PFSK-1 (cell line): ENCODE measurements around the gene GNAZ. TPM values are rescaled to one million over a fixed set of nuclear protein-coding genes. Genes with fewer than 3 reads are reported as not detected.

ENCODE experiments used
- FOXP2 ChIP-seq: optimal IDR thresholded peaks from 2 replicates; pipeline ENCODE3; 2011; ENCODE audit warnings: borderline replicate concordance, control low read depth, inconsistent platforms; ENCODE audit not compliant: insufficient read depth; ENCODE audit errors: extremely low read length, extremely low read depth
- POLR2AphosphoS5 ChIP-seq: IDR thresholded peaks from 2 replicates; pipeline ENCODE4 v1.6.1; 2012; ENCODE audit warnings: low read depth, mild to moderate bottlenecking, control low read depth, low read length, moderate library complexity
- SIN3A ChIP-seq: IDR thresholded peaks from 2 replicates; pipeline ENCODE4 v1.6.1; 2012; ENCODE audit warnings: mild to moderate bottlenecking, low read length, moderate library complexity, borderline replicate concordance; ENCODE audit not compliant: insufficient read depth
- TAF1 ChIP-seq: IDR thresholded peaks from 2 replicates; pipeline ENCODE4 v1.6.1; 2012; ENCODE audit warnings: low read length, control low read depth, borderline replicate concordance; ENCODE audit not compliant: insufficient read depth
- polyA plus RNA-seq: library from polyadenylated mRNA; unstranded; fragments of >200 nt; gene quantifications from one replicate; pipeline ENCODE4 v1.2.1, GENCODE V29; 2012; ENCODE audit warnings: low read depth, missing spikeins; ENCODE audit not compliant: insufficient read length
- TF ChIP-seq, protein P1 (sequence below), 2 experiments: IDR thresholded peaks; 2 replicates each; pipeline versions ENCODE4 v1.6.1 to v1.8.0; 2011 to 2012; ENCODE audit warnings: low read depth in 2 of 2, low read length in 2 of 2, control low read depth in 1 of 2, inconsistent platforms in 1 of 2, mild to moderate bottlenecking in 1 of 2, moderate library complexity in 1 of 2; ENCODE audit not compliant: insufficient read depth in 1 of 2

The GNAZ gene
- polyA plus RNA-seq, result 2.9 TPM

GRCh38 chr22:23070418-23071229 is at the start of gene GNAZ:
Gene GNAZ (plus strand): TSS chr22:23070519. CDS start chr22:23095696, 25,177 bp downstream.
- TF ChIP-seq TAF1 (no peak), SIN3A (no peak), POLR2AphosphoS5 (no peak), FOXP2 (no peak)
- TF ChIP-seq, protein P1, sequence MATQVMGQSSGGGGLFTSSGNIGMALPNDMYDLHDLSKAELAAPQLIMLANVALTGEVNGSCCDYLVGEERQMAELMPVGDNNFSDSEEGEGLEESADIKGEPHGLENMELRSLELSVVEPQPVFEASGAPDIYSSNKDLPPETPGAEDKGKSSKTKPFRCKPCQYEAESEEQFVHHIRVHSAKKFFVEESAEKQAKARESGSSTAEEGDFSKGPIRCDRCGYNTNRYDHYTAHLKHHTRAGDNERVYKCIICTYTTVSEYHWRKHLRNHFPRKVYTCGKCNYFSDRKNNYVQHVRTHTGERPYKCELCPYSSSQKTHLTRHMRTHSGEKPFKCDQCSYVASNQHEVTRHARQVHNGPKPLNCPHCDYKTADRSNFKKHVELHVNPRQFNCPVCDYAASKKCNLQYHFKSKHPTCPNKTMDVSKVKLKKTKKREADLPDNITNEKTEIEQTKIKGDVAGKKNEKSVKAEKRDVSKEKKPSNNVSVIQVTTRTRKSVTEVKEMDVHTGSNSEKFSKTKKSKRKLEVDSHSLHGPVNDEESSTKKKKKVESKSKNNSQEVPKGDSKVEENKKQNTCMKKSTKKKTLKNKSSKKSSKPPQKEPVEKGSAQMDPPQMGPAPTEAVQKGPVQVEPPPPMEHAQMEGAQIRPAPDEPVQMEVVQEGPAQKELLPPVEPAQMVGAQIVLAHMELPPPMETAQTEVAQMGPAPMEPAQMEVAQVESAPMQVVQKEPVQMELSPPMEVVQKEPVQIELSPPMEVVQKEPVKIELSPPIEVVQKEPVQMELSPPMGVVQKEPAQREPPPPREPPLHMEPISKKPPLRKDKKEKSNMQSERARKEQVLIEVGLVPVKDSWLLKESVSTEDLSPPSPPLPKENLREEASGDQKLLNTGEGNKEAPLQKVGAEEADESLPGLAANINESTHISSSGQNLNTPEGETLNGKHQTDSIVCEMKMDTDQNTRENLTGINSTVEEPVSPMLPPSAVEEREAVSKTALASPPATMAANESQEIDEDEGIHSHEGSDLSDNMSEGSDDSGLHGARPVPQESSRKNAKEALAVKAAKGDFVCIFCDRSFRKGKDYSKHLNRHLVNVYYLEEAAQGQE (IDR thresholded peaks at IDR 0.05; ENCODE audit: insufficient read depth in 1 of 2, low read depth in 2 of 2, low read length in 2 of 2), result no peak

GRCh38 chr22:23020659-23021293 is 49.5 kb upstream of the GNAZ start:
- no peak for TF ChIP-seq SIN3A
- TF ChIP-seq, protein P1 (IDR thresholded peaks at IDR 0.05; ENCODE audit: insufficient read depth in 1 of 2, low read depth in 2 of 2, low read length in 2 of 2), result no peak
- TF ChIP-seq FOXP2, result no peak
- TF ChIP-seq POLR2AphosphoS5, result no peak
- no peak for TF ChIP-seq TAF1

DNA sequence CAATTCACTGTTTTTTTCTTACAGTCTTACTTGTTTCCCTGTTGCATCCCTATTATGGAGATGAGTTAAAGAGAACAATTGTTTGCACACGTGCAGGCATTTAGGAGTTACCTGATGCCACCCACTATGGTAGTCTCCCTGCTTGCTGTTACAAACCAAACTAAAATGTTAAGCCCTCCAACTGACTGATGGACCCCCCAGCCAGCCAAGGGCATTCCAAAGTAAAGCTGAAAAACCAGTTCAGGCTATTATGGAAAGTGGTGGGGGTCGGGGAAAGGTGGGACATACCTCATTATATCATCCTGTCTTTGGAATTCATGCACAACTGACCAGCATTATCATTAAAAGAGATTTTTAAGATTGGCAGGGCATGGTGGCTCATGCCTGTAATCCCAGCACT is 47.0 kb upstream of the GNAZ start:
- no peak for TF ChIP-seq SIN3A
- TF ChIP-seq POLR2AphosphoS5, result no peak
- TF ChIP-seq FOXP2, result no peak
- TF ChIP-seq, protein P1 (IDR thresholded peaks at IDR 0.05; ENCODE audit: insufficient read depth in 1 of 2, low read depth in 2 of 2, low read length in 2 of 2), result no peak
- TF ChIP-seq TAF1, result no peak

GRCh38 chr22:23026777-23027176 is 43.5 kb upstream of the GNAZ start:
- TF ChIP-seq, protein P1 (IDR thresholded peaks at IDR 0.05; ENCODE audit: insufficient read depth in 1 of 2, low read depth in 2 of 2, low read length in 2 of 2), result no peak
- TF ChIP-seq FOXP2 (no peak), SIN3A (no peak), POLR2AphosphoS5 (no peak), TAF1 (no peak)
